MM.1S (cell line): ENCODE data around the gene EFNA5.

ENCODE experiments used
- DNase-seq: peaks from one replicate; pipeline ENCODE4 v3.0.0-alpha.2; 2015
- H2AFZ ChIP-seq: fragments of 300-600 bp; sonication (generic); 2 replicates; pipeline ENCODE4 v1.6.0; 2016; ENCODE audit warnings: antibody characterized with exemption, low read length
- H3F3A ChIP-seq: fragments of 300-600 bp; sonication (generic); 2 replicates; pipeline ENCODE4 v1.6.1; 2016; ENCODE audit warnings: mild to moderate bottlenecking, antibody characterized with exemption, low read length, moderate library complexity, mixed read lengths; ENCODE audit not compliant: insufficient read depth
- H3K27ac ChIP-seq: fragments of 300-600 bp; sonication (generic); 2 replicates; pipeline ENCODE4 v1.5.1; 2016; ENCODE audit warnings: mild to moderate bottlenecking, low read length
- H3K27me3 ChIP-seq: fragments of 300-600 bp; sonication (generic); replicated peaks from 2 replicates; pipeline ENCODE4 v1.6.0; 2016; ENCODE audit warnings: low read length; ENCODE audit not compliant: insufficient read depth
- H3K36me3 ChIP-seq: fragments of 300-600 bp; sonication (generic); replicated peaks from 2 replicates; pipeline ENCODE4 v1.6.1; 2016; ENCODE audit warnings: mild to moderate bottlenecking, low read length, mixed read lengths; ENCODE audit not compliant: insufficient read depth
- H3K4me1 ChIP-seq: fragments of 300-600 bp; sonication (generic); 2 replicates; pipeline ENCODE4 v1.6.1; 2016; ENCODE audit warnings: low read length, mixed read lengths
- H3K4me2 ChIP-seq: fragments of 300-600 bp; sonication (generic); 2 replicates; pipeline ENCODE4 v1.6.0; 2016; ENCODE audit warnings: low read depth, low read length
- H3K4me3 ChIP-seq: fragments of 300-600 bp; sonication (generic); 2 replicates; pipeline ENCODE4 v1.5.1; 2016; ENCODE audit warnings: low read length, mixed read lengths
- H3K79me2 ChIP-seq: fragments of 300-600 bp; sonication (generic); 2 replicates; pipeline ENCODE4 v1.6.1; 2016; ENCODE audit warnings: mixed run types, low read length, mixed read lengths
- H3K9ac ChIP-seq: fragments of 300-600 bp; sonication (generic); 2 replicates; pipeline ENCODE4 v1.6.1; 2016; ENCODE audit warnings: low read length, mixed read lengths
- H3K9me2 ChIP-seq: fragments of 300-600 bp; sonication (generic); replicated peaks from 2 replicates; pipeline ENCODE4 v1.6.1; 2016; ENCODE audit warnings: mild to moderate bottlenecking, low read length, mixed read lengths; ENCODE audit not compliant: insufficient read depth
- H3K9me3 ChIP-seq: fragments of 300-600 bp; sonication (generic); replicated peaks from 2 replicates; pipeline ENCODE4 v1.6.1; 2016; ENCODE audit warnings: mild to moderate bottlenecking, low read length, mixed read lengths; ENCODE audit not compliant: insufficient read depth
- H4K20me1 ChIP-seq: fragments of 300-600 bp; sonication (generic); 2 replicates; pipeline ENCODE4 v1.6.1; 2016; ENCODE audit warnings: mild to moderate bottlenecking, low read length, moderate library complexity, mixed read lengths; ENCODE audit not compliant: insufficient read depth
- EZH2 ChIP-seq: fragments of 300-600 bp; sonication (generic); optimal IDR thresholded peaks from 2 replicates; pipeline ENCODE3; 2017; ENCODE audit warnings: low read depth, mild to moderate bottlenecking, antibody characterized with exemption, low read length, mixed read lengths
- EZH2phosphoT487 ChIP-seq: fragments of 300-600 bp; sonication (generic); IDR thresholded peaks from 2 replicates; pipeline ENCODE4 v1.6.1; 2018; ENCODE audit warnings: antibody characterized with exemption, low read length
- TF ChIP-seq, protein P1 (sequence below): fragments of 300-600 bp; sonication (generic); IDR thresholded peaks from 2 replicates; pipeline ENCODE4 v1.5.1; 2016; ENCODE audit warnings: antibody characterized with exemption, low read length, mixed read lengths

Gene EFNA5

DNA sequence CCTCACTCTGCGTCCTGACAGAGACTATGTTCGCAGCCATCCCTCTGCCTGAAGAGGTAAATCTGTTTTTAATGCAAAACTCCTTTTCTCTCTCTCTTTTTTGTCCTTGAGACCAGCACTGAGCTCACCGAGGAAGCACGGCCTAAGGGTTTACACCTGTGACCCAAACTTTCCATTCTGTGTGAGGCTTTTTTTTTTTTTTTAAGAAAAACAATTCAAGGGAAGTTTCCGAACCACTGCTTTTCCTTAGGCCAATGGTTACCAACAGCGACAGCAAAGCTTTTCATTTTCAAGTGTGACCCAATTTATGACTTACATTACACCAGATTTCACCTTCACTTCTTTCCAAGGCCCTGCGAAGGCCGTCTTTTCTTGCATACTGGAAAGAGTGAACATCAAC is 205.9 kb downstream of the EFNA5 start:
- H3K4me3 ChIP-seq, result no peak overlapping the region
- no peaks in the 10 kb centered on the region for H4K20me1 ChIP-seq
- TF ChIP-seq, protein P1, sequence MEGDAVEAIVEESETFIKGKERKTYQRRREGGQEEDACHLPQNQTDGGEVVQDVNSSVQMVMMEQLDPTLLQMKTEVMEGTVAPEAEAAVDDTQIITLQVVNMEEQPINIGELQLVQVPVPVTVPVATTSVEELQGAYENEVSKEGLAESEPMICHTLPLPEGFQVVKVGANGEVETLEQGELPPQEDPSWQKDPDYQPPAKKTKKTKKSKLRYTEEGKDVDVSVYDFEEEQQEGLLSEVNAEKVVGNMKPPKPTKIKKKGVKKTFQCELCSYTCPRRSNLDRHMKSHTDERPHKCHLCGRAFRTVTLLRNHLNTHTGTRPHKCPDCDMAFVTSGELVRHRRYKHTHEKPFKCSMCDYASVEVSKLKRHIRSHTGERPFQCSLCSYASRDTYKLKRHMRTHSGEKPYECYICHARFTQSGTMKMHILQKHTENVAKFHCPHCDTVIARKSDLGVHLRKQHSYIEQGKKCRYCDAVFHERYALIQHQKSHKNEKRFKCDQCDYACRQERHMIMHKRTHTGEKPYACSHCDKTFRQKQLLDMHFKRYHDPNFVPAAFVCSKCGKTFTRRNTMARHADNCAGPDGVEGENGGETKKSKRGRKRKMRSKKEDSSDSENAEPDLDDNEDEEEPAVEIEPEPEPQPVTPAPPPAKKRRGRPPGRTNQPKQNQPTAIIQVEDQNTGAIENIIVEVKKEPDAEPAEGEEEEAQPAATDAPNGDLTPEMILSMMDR, result no peak
- no peak for TF ChIP-seq EZH2phosphoT487
- no peak for TF ChIP-seq EZH2
- H2AFZ ChIP-seq, result no peak overlapping the region
- H3K27me3 ChIP-seq, result no peaks in the 10 kb centered on the region
- H3K4me1 ChIP-seq, result peaks cover 6% of the 10 kb centered on the region; the same call in 1 of the 2 replicates
- H3F3A ChIP-seq, result no peaks in the 10 kb centered on the region
- no peaks in the 10 kb centered on the region for H3K9me3 ChIP-seq
- H3K79me2 ChIP-seq, result no peaks in the 10 kb centered on the region
- H3K27ac ChIP-seq, result no peak overlapping the region
- H3K9me2 ChIP-seq, result no peaks in the 10 kb centered on the region
- DNase-seq, result no peak
- no peaks in the 10 kb centered on the region for H3K36me3 ChIP-seq
- no peak overlapping the region for H3K4me2 ChIP-seq
- H3K9ac ChIP-seq, result no peak overlapping the region

DNA sequence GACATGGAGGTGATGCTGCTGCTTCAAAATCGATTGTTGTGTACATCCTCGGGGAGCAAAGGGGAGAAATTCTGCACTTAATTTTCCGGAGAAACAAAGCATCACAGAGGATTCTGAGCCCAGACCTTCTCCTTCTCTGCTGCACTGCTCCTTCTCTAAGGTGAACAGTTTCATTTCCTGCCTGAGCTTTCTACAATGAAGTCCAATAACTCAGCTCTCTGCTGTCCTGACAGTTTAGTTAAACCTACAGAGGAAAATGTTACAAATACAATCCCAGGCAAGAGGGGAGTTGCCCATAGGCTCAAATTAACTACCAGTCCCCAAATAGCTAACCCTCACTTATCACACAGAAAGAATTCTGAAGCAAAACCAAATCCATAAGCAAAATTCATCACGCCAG is 206.3 kb downstream of the EFNA5 start:
- H3K27me3 ChIP-seq, result no peaks in the 10 kb centered on the region
- H4K20me1 ChIP-seq, result no peaks in the 10 kb centered on the region
- no peaks in the 10 kb centered on the region for H3K9me3 ChIP-seq
- no peaks in the 10 kb centered on the region for H3K36me3 ChIP-seq
- TF ChIP-seq EZH2 (no peak), EZH2phosphoT487 (no peak)
- TF ChIP-seq, protein P1, result no peak
- peaks cover 6% of the 10 kb centered on the region; the same call in 1 of the 2 replicates for H3K4me1 ChIP-seq
- H3F3A ChIP-seq, result no peaks in the 10 kb centered on the region
- H3K79me2 ChIP-seq, result no peaks in the 10 kb centered on the region
- no peaks in the 10 kb centered on the region for H3K9me2 ChIP-seq
- H3K4me3 ChIP-seq, result no peak overlapping the region
- no peak overlapping the region for H3K9ac ChIP-seq
- no peak overlapping the region for H3K27ac ChIP-seq
- no peak overlapping the region for H2AFZ ChIP-seq
- H3K4me2 ChIP-seq, result no peak overlapping the region
- peak; percentile 18 for DNase-seq

DNA sequence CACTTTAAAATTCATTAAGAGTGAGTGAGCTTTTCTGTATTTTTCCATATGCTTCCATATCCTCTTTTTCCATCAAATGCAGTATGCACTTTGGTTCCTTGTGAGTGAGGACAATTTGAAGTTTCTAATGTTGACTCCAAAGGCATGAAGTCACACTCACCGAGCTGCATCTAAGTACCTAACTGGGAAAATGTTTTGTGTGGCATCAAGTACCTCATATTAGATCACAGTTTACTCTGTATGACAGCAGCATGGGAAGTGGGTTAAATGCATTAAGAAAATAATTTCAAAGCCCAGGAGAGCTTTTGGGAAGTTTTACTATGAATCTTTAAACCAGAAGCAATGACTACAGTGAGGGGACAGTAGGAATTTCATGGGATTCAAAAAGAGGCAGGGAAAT is 207.0 kb downstream of the EFNA5 start:
- no peak for DNase-seq
- no peak for TF ChIP-seq EZH2phosphoT487
- no peak for TF ChIP-seq EZH2
- TF ChIP-seq, protein P1, result no peak
- Histone ChIP-seq H3K9ac (no peak overlapping the region), H3F3A (no peaks in the 10 kb centered on the region), H3K9me2 (no peaks in the 10 kb centered on the region), H3K79me2 (no peaks in the 10 kb centered on the region), H3K27ac (no peak overlapping the region), H3K27me3 (no peaks in the 10 kb centered on the region), H3K36me3 (no peaks in the 10 kb centered on the region), H2AFZ (no peak overlapping the region), H3K4me1 (peaks cover 6% of the 10 kb centered on the region; the same call in 1 of the 2 replicates), H3K4me2 (no peak overlapping the region), H3K4me3 (no peak overlapping the region), H3K9me3 (no peaks in the 10 kb centered on the region), H4K20me1 (no peaks in the 10 kb centered on the region)
